WERI-Rb-1 (cell line): ENCODE measurements around the gene MATN4.

Experiments used
- DNase-seq: peaks from one replicate; pipeline ENCODE4 v3.0.0-alpha.2; 2020
- H3K27ac ChIP-seq: fragments of 250-450 bp; sonication (Bioruptor Pico); 2 replicates; pipeline ENCODE4 v1.5.1; 2020; ENCODE audit warnings: mild to moderate bottlenecking, moderate library complexity
- H3K27me3 ChIP-seq: fragments of 250-450 bp; sonication (Bioruptor Pico); 2 replicates; pipeline ENCODE4 v1.5.1; 2021; ENCODE audit warnings: mild to moderate bottlenecking, low read depth, moderate library complexity; ENCODE audit not compliant: insufficient read depth, severe bottlenecking
- H3K36me3 ChIP-seq: fragments of 250-450 bp; sonication (Bioruptor Pico); 2 replicates; pipeline ENCODE4 v1.5.1; 2020; ENCODE audit warnings: mild to moderate bottlenecking, moderate library complexity
- H3K4me3 ChIP-seq: 2 replicates; pipeline ENCODE4 v1.5.1; 2011; ENCODE audit warnings: low read depth, mild to moderate bottlenecking, control low read depth, low read length
- H3K9me3 ChIP-seq: fragments of 250-450 bp; sonication (Bioruptor Pico); 2 replicates; pipeline ENCODE4 v1.5.1; 2021; ENCODE audit warnings: mild to moderate bottlenecking, moderate library complexity; ENCODE audit not compliant: severe bottlenecking
- TF ChIP-seq, protein P1 (sequence below): IDR thresholded peaks from 2 replicates; pipeline ENCODE4 v1.5.1; 2011; ENCODE audit warnings: low read depth, mild to moderate bottlenecking, control low read depth, inconsistent platforms, low read length

The MATN4 gene

DNA sequence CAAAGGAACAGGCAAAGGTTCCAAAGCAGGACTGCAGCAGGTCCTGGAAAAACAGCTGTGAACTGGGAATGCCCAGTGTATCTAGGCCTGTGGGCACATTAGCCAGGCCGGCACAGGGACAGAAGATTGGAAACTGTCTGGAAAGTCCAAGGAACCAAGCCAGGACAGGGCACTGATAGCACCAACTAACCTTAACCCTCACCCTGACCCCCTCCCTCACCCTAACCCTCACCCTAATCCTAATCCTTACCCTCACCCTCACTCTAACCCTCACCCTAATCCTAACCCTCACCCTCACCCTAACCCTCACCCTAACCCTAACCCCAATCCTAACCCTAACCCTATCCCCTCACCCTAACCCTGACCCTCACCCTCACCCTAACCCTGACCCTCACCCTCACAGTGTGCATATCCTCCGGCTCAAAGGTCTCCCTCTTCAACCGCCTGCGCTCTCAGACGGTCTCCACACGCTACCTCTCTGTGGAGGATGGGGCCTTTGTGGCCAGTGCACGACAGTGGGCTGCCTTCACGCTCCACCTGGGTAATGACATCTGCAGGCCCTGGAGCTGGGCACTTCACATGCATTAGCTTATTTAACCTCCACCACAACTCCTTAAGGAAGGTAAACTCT lies 5.1 kb upstream of the MATN4 start:
- Histone ChIP-seq H3K27me3 (no peaks in the 10 kb centered on the region), H3K4me3 (no peak overlapping the region), H3K9me3 (no peaks in the 10 kb centered on the region), H3K27ac (no peak overlapping the region), H3K36me3 (no peaks in the 10 kb centered on the region)
- TF ChIP-seq, protein P1, sequence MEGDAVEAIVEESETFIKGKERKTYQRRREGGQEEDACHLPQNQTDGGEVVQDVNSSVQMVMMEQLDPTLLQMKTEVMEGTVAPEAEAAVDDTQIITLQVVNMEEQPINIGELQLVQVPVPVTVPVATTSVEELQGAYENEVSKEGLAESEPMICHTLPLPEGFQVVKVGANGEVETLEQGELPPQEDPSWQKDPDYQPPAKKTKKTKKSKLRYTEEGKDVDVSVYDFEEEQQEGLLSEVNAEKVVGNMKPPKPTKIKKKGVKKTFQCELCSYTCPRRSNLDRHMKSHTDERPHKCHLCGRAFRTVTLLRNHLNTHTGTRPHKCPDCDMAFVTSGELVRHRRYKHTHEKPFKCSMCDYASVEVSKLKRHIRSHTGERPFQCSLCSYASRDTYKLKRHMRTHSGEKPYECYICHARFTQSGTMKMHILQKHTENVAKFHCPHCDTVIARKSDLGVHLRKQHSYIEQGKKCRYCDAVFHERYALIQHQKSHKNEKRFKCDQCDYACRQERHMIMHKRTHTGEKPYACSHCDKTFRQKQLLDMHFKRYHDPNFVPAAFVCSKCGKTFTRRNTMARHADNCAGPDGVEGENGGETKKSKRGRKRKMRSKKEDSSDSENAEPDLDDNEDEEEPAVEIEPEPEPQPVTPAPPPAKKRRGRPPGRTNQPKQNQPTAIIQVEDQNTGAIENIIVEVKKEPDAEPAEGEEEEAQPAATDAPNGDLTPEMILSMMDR: no peak
- DNase-seq: no peak

DNA sequence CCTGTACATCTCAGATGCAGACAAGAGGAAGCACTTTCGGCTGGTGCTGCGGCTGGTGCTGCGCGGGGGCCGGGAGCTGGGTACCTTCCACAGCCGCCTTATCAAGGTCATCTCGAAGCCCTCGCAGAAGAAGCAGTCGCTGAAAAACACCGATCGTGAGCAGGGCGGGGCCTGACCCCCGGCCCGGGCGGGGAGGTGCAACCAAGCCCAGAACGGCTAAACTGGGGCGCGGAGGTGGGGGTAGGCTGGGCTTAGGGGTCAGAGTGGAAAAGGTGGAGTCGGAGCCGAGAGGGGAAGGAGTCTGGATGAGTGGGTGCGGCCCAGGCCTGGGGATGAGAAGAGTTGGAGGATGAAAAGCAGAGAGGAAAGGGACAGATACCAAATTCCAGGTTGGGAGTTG lies 4.1 kb upstream of the MATN4 start:
- no peak overlapping the region for H3K4me3 ChIP-seq
- DNase-seq: no peak
- H3K27ac ChIP-seq: no peak overlapping the region

DNA sequence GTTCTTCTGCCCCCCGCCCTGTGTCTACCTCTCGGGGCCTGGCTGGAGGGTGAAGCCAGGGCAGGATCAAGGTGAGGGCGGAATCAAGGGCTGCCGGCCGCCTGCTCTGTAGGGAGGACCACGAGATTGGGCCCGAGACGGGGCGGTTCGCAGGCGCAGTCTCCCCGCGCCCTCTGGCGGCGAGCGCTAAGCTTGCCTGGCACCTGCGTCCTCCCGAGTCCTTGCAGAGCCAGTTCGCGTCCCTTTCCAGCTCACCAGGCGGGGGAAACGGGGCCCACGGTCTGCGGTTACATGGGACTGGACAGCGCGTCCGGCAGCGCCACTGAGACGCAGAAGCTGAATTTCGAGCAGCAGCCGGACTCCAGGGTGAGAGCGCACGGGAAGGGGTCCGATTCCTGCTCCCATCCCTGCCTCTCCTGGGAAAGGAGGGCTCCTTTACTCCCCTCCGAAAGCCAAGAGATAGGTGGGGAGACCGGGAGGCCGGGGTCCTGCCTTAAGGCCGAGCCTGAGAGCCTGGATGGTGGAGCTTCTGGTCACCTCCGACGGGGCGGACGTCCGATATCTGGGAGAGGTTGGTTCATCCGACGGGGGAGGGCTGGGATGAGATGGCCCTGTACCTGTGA lies 3.6 kb upstream of the MATN4 start:
- DNase-seq: peak; percentile 79

More for the DNA sequence above, 4.1 kb upstream of the MATN4 start:
- Histone ChIP-seq H3K27me3 (no peaks in the 10 kb centered on the region), H3K9me3 (no peaks in the 10 kb centered on the region), H3K36me3 (no peaks in the 10 kb centered on the region)
- TF ChIP-seq, protein P1: no peak

DNA sequence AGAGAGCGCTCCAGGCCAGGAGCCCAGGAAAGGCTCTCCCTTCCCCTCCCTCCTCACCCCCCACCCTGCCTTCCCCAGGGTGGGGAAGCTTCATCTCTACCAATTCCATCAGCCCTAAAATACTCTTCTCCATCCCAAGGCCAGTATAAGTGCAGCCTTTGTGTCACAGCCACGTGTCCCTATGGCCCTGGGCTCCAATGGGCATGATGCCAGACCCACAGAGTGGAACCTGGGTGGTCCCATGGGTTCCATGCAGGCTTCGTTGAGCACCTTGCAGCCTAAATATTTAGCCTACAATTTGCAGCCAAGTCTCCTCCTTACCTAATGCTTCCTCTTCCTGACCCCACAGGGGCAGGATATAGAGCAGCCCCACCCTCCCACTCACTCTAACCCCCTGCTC lies 976 bp upstream of the MATN4 start:
- Histone ChIP-seq H3K27ac (no peak overlapping the region), H3K9me3 (no peaks in the 10 kb centered on the region), H3K4me3 (no peak overlapping the region), H3K27me3 (no peaks in the 10 kb centered on the region), H3K36me3 (no peaks in the 10 kb centered on the region)
- DNase-seq: no peak
- TF ChIP-seq, protein P1: no peak

More for the DNA sequence above, 3.6 kb upstream of the MATN4 start:
- Histone ChIP-seq H3K4me3 (no peak overlapping the region), H3K27ac (no peak overlapping the region), H3K36me3 (no peaks in the 10 kb centered on the region), H3K9me3 (no peaks in the 10 kb centered on the region), H3K27me3 (no peaks in the 10 kb centered on the region)
- TF ChIP-seq, protein P1: peak; percentile 96

DNA sequence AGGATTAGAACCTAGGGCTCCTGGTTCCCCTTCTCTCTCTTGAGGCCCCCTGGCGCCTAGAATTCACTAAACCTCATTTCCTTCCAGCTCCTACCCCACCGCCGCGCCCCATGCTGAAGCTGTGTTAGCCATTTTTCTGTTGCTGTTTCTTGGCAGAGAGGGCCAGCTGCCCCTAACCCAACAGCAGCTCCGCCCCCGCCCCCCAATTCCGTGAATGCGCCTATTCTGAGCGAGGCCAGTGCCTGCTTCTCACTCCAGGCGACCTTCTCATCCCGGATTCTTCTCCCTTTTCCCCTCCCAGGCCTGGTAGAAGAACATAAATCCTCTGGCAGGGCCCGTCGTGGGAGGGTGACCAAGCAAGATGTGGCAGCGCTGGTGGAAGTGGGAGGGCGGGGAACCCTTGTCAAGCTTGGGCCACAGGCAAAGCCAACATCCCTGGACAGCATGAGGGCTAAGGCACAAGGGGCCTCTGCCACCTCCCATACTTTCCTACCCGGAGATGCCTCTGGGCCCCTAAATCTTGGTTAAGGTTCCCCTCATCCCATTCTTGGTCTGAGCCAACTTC lies 941 bp downstream of the MATN4 start:
- no peaks in the 10 kb centered on the region for H3K27me3 ChIP-seq
- TF ChIP-seq, protein P1: no peak
- H3K9me3 ChIP-seq: no peaks in the 10 kb centered on the region
- no peak overlapping the region for H3K27ac ChIP-seq
- no peak overlapping the region for H3K4me3 ChIP-seq
- DNase-seq: no peak
- no peaks in the 10 kb centered on the region for H3K36me3 ChIP-seq
